HTR-8/SVneo (cell line): ENCODE results near the gene MIGA2.
"Not testable (repeated sequence)": the region's sequence is repeated elsewhere in the genome, so short reads cannot be mapped to it uniquely, and the experiment has no call there.

Source experiments
- DNase-seq: peaks from one replicate; pipeline ENCODE4 v3.0.0; 2011; ENCODE audit warnings: low spot score, mixed read lengths; ENCODE audit not compliant: insufficient read length
- FAIRE-seq: peaks from 2 replicates; lab custom pipeline; 2011; peaks lifted over from hg19 to GRCh38; lab: Jason Lieb, UNC

The MIGA2 gene

DNA sequence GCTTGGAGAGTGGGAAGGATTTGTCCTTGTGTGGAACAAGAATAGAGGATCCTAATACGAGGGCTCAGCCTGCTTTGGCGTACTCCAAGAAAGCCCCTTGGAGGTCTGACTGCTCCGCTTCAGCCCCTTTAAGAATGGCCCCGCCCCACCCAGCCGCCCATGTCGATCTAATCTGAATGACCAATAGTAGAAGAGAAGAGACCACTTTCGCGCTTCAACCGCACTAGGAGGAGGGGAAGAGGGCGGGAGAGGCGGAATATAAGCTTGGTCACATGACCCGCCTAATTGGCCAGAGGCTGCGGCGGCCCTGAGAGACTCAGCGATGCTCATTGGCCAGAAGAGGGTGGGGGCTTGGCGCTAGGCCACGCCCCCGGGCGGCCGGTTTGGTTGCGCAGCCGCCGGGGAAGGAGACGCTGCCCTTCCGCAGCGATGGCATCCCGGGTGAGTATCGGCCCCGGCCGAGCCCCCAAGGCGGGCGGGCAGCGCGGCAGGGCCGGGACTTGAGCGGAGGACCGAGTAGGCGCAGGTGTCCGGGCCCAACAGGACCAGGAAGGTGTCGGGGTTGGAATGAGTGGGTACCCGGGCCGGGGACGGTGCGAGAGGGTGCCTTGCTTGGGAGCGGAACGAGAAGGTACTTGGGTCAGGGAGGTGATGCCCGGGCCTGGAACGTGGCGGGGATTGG is at the start of gene MIGA2:
Gene MIGA2 (plus strand): TSS at position 386 of the 682 bp plus-strand sequence. CDS start 3,969 bp downstream, outside the sequence.
- peak; percentile 49 for FAIRE-seq

GRCh38 chr9:128986671-128987070 is 49.8 kb upstream of the MIGA2 start:
- DNase-seq: no peak
- FAIRE-seq: no peak

More for the DNA sequence above, at the start of gene MIGA2:
- peak; percentile 98 for DNase-seq

DNA sequence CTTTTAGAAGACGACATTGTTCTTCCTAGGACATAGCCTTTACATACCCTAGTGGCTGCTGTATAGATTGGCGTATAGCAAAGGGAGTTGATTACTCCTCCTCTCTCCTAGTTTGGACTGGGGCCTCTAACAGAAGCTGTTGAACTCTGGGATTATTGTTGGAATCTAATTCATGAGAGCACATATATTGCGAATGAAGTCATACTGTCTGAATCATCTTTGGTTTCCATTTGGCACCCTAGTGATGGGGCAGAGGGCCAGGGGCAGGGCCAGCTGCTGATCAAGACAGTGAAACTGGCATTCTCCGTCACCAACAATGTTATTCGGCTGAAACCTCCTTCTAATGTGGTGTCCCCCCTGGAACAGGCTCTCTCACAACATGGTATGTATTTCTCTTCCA is 48.6 kb upstream of the MIGA2 start:
- FAIRE-seq: no peak
- peak; percentile 34 for DNase-seq

GRCh38 chr9:128992995-128993394 is 43.4 kb upstream of the MIGA2 start:
- FAIRE-seq (no peak), DNase-seq (no peak)

DNA sequence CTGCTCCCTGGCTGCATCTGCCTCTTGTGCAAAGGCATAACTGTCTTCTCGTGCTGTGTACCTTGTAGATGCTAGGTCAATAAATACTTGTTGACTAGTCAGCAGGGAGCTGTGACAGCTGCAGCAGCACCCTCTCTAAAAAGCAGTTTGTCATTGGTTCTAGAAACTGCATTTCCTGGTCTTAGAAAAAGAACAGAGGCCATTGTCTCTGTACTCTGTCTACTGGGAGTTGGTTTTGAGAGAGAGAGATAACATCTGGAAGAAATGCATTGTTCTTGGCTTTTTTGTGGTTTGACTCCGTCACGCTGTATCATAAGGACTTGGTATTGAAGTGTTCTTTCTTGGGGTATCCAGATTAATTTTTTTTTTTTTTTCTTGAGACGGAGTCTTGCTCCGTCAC is 40.6 kb upstream of the MIGA2 start:
- DNase-seq (no peak), FAIRE-seq (no peak)

- no peak for DNase-seq
- FAIRE-seq: no peak
Measured at GRCh38 chr9:128998462-128998861, 38.0 kb upstream of the MIGA2 start.

DNA sequence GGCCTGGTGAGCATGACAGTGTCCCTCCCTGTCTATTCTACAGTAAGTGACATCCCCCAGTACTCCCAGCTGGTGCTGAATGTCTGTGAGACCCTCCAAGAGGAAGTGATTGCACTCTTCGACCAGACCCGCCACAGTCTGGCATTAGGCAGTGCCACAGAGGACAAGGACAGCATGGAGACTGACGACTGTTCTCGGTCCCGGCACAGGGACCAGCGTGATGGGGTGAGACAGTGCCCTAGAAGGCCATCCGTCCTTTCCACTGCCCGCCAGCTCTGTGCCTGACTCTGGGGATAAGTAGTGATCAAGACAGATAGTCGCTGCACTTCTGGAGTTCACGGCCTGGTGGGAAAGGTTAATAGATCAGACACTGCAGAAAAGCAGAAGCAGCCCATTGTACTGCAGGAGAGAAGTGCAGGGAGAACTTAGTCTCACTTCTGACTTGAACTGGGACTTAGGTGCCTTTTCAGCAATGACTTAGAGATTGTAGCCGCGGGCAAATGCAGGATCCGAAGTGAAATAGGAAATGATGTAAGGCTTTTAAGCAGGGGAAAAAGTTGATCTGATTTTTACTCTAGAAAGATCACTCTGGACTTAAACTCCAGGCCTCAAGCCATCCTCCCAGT is 36.7 kb upstream of the MIGA2 start:
- FAIRE-seq: no peak
- DNase-seq: no peak

DNA sequence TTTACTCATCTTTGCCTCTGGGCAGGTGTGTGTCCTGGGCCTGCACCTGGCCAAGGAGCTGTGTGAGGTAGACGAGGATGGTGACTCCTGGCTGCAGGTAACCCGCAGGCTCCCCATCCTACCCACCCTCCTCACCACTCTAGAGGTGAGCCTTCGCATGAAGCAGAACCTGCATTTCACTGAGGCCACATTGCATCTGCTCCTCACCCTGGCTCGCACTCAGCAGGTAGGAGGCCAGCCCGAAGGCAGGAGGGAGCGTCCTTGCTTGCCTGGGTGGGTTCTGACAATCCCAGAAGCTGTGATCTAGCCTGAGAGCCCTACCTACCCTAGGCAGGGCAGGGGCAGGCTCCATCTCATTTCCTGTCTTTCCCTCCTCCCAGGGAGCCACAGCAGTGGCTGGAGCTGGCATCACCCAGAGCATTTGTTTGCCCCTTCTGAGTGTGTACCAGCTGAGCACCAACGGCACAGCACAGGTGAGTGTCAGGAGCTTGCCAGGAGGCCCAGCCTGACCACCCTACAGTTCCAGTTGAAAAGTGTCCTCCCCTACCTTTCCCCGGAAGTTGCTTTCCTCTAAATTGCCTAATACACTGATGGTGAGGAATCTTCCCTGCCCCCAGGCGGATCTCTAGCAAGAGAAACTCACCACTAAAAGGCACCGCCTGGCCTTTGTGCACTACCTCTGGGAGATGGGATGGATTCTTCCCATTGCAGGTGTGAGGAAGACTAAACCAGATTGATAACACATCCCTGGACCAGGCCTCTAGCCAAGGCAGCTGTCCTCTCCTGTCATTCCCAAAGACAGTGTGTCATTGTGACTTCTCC is 34.7 kb upstream of the MIGA2 start:
- DNase-seq (no peak), FAIRE-seq (no peak)

DNA sequence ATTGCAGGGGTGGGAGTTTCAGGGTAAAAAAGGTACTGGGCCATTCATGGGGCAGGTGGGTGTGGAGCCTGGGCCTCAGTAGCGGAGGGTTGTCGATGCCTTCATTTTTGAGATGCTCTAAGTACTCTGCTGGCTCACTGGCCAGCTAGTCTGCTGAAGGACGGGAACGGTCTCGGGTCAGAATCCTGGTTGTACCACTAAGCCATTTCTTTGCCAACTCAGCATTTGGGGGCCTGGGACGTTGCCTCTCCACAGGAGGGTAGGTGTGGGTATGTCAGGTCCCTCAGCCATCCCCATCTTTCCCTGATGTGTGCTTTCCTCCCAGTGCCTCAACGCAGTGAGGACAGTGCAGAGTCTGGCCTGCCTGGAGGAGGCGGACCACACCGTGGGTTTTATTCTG is 33.4 kb upstream of the MIGA2 start:
- FAIRE-seq: no peak

GRCh38 chr9:129004173-129004572 is 32.3 kb upstream of the MIGA2 start:
- not testable (repeated sequence) for DNase-seq, FAIRE-seq

More for the DNA sequence above, 33.4 kb upstream of the MIGA2 start:
- no peak for DNase-seq

DNA sequence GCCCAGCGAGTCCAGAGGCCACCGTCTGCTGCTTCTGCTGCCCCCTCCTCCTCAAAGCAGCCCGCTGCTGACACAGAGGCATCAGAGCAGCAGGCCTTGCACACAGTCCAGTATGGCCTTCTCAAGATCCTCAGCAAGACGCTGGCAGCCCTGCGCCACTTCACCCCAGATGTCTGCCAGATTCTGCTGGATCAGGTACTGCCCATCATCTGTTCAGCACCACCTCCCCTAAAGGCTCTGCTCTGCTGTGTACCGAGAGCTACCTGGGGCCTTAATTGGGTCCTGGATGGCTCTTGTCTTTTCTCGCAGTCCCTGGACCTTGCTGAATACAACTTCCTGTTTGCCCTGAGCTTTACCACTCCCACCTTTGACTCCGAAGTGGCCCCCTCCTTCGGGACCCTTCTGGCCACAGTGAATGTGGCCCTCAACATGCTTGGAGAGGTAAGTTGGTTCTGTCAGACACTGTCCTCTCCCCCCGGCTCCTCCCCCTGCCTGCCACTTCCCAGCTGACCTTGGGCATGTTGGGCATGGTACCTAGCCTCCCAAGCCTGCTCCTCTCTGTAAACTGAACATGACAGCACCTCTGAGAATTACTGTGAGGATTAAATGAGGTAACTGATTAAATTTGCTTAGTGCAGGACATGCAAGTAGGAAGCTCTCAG is 31.0 kb upstream of the MIGA2 start:
- no peak for FAIRE-seq
- no peak for DNase-seq

- FAIRE-seq (no peak), DNase-seq (peak; percentile 70)
Measured at GRCh38 chr9:129006328-129007034, 29.9 kb upstream of the MIGA2 start.

DNA sequence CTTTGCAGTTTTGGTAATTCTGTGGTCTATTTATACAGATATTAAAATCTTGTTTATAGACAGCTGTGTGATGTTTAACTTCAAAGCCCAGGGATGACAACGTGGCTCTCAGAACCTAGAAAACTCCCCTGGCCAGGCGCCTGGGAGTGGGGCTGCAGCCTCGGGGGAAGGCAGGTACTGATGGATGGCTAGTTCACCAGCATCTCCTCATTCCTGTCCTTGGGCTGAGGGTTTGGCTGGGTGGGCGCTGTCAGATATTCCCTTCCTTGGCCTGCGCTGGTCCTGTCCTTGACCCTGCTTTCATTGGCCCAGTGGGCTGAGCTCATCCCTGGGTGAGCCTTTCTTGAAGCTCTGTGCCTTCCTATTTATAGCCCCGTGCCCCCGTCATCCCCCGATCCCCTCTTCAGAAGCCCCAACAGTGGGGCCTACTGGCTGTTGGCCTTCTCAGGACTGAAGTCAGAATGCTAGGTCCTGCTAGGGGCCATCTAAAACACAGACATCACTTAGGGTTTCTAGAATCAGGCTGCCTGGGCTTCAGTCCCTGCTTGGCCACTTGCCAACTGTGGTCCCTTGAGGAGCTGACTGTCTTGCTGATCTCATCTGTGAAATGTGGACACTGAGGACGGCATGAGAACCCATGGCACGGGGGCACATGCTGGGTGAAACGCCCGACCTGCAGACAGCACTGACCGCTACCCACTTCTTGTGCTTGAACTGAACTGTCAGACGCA is 29.2 kb upstream of the MIGA2 start:
- FAIRE-seq (no peak), DNase-seq (no peak)

DNA sequence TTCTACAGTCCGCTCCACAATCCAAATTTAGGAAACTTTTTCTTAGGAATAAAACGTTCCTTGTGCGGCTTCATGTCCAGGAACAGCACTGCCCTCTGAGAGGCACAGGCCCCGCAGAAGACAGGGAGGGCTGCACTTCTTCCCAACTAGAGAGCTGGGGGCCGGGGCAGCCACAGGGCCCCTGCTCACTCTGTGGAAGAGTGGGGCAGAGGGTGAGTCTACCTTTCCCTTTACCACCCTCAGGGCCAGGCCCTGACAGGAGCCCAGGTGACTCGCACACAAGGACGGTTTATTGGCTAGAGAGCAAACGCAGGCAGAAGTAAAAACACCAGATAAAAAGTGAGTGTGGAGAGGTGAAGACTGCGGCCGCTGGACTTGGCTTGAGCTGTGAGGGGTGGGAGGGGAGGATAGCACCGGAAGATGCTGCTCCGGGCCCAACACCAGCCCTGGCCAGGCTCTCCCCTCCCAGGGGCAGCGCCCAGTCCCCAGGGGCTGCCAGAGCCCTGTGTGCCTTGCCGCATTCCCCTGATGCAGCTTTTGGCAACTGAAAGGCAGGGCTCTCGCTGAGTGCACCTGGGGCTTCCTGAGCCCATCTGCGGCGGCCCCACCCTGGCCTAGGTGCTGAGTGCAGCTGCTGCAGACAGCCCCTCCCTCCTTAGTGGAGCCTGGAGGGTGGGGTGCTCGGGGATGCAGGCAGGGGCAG is 28.5 kb upstream of the MIGA2 start:
- FAIRE-seq: no peak
- no peak for DNase-seq

GRCh38 chr9:129008469-129008965 is 27.9 kb upstream of the MIGA2 start:
- FAIRE-seq: no peak

GRCh38 chr9:129008986-129009583 is 27.3 kb upstream of the MIGA2 start:
- DNase-seq (no peak), FAIRE-seq (no peak)

More at GRCh38 chr9:129008469-129008965, 27.9 kb upstream of the MIGA2 start:
- no peak for DNase-seq

GRCh38 chr9:129009584-129010141 is 26.8 kb upstream of the MIGA2 start:
- FAIRE-seq: no peak
- DNase-seq: no peak
